GM12878 (cell line): ENCODE data around the gene ACAT2. TPM values are rescaled to one million over a fixed set of nuclear protein-coding genes. Genes with fewer than 3 reads are reported as not detected.

Experiments
- ATAC-seq: fragments of 200-7000 bp; cut with Tn5 transposase; 3 replicates; pipeline ENCODE4 v1.9.1; 2020; ENCODE audit warnings: mild to moderate bottlenecking, moderate library complexity
- BruUV-seq: library from RNA; stranded (reverse); fragments of 400-500 nt; replicated peaks from 2 replicates; lab custom pipeline; 2021; lab: Mats Ljungman, UMichigan
- CTCF ChIA-PET: fragments of 300-600 bp; sonication (Branson Sonifier 250); formaldehyde crosslinking; extraction: SDS; loops from one replicate; lab custom pipeline; 2021; ENCODE audit warnings: inconsistent platforms; lab: Yijun Ruan, JAX
- POLR2A ChIA-PET: fragments of 350-600 bp; formaldehyde crosslinking; extraction: SDS; loops from one replicate; lab custom pipeline; 2021; ENCODE audit warnings: inconsistent platforms; lab: Charles Lee
- RAD21 ChIA-PET: fragments of 300-600 bp; sonication (Branson Sonifier 250); formaldehyde crosslinking; loops from one replicate; lab custom pipeline; 2023; ENCODE audit warnings: antibody characterized with exemption; ENCODE audit not compliant: unreplicated experiment; lab: Charles Lee
- SMC1A ChIA-PET: fragments of 300-600 bp; sonication (Branson Sonifier 250); formaldehyde crosslinking; loops from one replicate; lab custom pipeline; 2023; ENCODE audit not compliant: unreplicated experiment, uncharacterized antibody; lab: Charles Lee
- DNase-seq: peaks from one replicate; pipeline ENCODE4 v3.0.0-alpha.2; 2011; ENCODE audit warnings: low read depth, low spot score
- FAIRE-seq: peaks from 3 replicates; lab custom pipeline; 2011; peaks lifted over from hg19 to GRCh38; lab: Jason Lieb, UNC
- H2AFZ ChIP-seq: 2 replicates; pipeline ENCODE4 v1.6.0; 2011; ENCODE audit warnings: low read depth, low read length, control low read depth; ENCODE audit not compliant: control insufficient read depth
- H3K27ac ChIP-seq: 2 replicates; pipeline ENCODE4 v1.5.1; 2011; ENCODE audit warnings: control low read depth; ENCODE audit not compliant: control insufficient read depth, insufficient read depth
- H3K27me3 ChIP-seq, 2 experiments: replicated peaks in 1 of 2; 2 replicates each; pipeline versions ENCODE4 v1.6.0 to v1.6.1; 2011; ENCODE audit warnings: low read length in 1 of 2; ENCODE audit not compliant: control insufficient read depth in 2 of 2, insufficient read depth in 2 of 2
- H3K36me3 ChIP-seq, 2 experiments: 2 replicates each; pipeline ENCODE4 v1.5.1; 2011; ENCODE audit warnings: low read length in 1 of 2; ENCODE audit not compliant: control insufficient read depth in 2 of 2, insufficient read depth in 2 of 2
- H3K4me1 ChIP-seq: 2 replicates; pipeline ENCODE4 v1.6.1; 2011; ENCODE audit warnings: mild to moderate bottlenecking, low read length, moderate library complexity, mixed read lengths; ENCODE audit not compliant: control insufficient read depth, insufficient read depth
- H3K4me2 ChIP-seq: 2 replicates; pipeline ENCODE4 v1.6.0; 2011; ENCODE audit warnings: control low read depth; ENCODE audit not compliant: control insufficient read depth, insufficient read depth
- H3K4me3 ChIP-seq: fragments of 200-600 bp; sonication (generic); 2 replicates; pipeline ENCODE4 v1.5.1; 2016
- H3K79me2 ChIP-seq: 2 replicates; pipeline ENCODE4 v1.6.0; 2011; ENCODE audit warnings: low read length; ENCODE audit not compliant: control insufficient read depth, insufficient read depth
- H3K9ac ChIP-seq: 2 replicates; pipeline ENCODE4 v1.8.0; 2011; ENCODE audit warnings: low read length, control low read depth, mixed read lengths; ENCODE audit not compliant: control insufficient read depth, insufficient read depth
- H3K9me3 ChIP-seq: replicated peaks from 3 replicates; pipeline ENCODE4 v1.5.1; 2011; ENCODE audit warnings: mild to moderate bottlenecking, low read length; ENCODE audit not compliant: control insufficient read depth, insufficient read depth
- H4K20me1 ChIP-seq: 2 replicates; pipeline ENCODE4 v1.6.0; 2011; ENCODE audit not compliant: control insufficient read depth, insufficient read depth
- KAT2A ChIP-seq: conservative IDR thresholded peaks from 2 replicates; pipeline ENCODE4 v1.6.1; 2011; ENCODE audit warnings: low read depth, low read length; ENCODE audit not compliant: control insufficient read depth
- NFYB ChIP-seq: IDR thresholded peaks from 2 replicates; pipeline ENCODE4 v1.6.1; 2011; ENCODE audit warnings: low read depth, mild to moderate bottlenecking, low read length, improper control_type of control experiment, moderate library complexity; ENCODE audit not compliant: insufficient read depth
- YBX1 ChIP-seq: fragments of 450-650 bp; IDR thresholded peaks from 2 replicates; pipeline ENCODE4 v1.6.1; 2016; ENCODE audit warnings: antibody characterized with exemption
- ZNF217 ChIP-seq: fragments of 450-650 bp; IDR thresholded peaks from 2 replicates; pipeline ENCODE4 v1.6.1; 2017; ENCODE audit warnings: antibody characterized with exemption, mild to moderate bottlenecking
- WGBS: methylation state at CpG from one replicate; pipeline ENCODE4 v1.1.6; 2016; ENCODE audit warnings: low lambda C conversion rate; ENCODE audit not compliant: insufficient replicate concordance, insufficient coverage; ENCODE audit errors: missing lambda C conversion rate; 5-methylcytosine and 5-hydroxymethylcytosine counted together
- in situ Hi-C: fragments of 300-500 bp; cut with MboI; formaldehyde crosslinking; loops from 9 replicates; pipeline ENCODE4 v1.14.3; 2018; ENCODE audit warnings: mixed read lengths
- intact Hi-C: fragments of 100-400 bp; cut with micrococcal nuclease; formaldehyde crosslinking; loops from one replicate; pipeline ENCODE4 v1.14.2; 2022; ENCODE audit not compliant: unreplicated experiment
- polyA plus RNA-seq, 11 experiments: library from polyadenylated mRNA; depleted of rRNA in 4 of 11; unstranded in 6 of 11; stranded (reverse) in 5 of 11; fragments of >200 nt; fragmentation: Nextera tagmentation in 4 of 11; fragmentation: Illumina TruSeq in 1 of 11; extraction: Ambion mirVana in 4 of 11; extraction: Trizol in 1 of 11; gene quantifications; 1 replicate in 1 of 11; 2 replicates in 10 of 11; pipeline versions ENCODE4 v1.2.1 to v1.2.3, GENCODE V29; 2011 to 2016; ENCODE audit warnings: inconsistent platforms in 2 of 11, missing spikeins in 2 of 11, low read depth in 1 of 11
- total RNA-seq, 4 experiments: library from RNA; depleted of rRNA in 3 of 4; stranded (reverse); fragments of >200 nt in 3 of 4; fragmentation: Illumina TruSeq in 1 of 4; extraction: Trizol in 1 of 4; gene quantifications; 2 replicates each; pipeline versions ENCODE4 v1.2.1 to v1.2.3, GENCODE V29; 2013 to 2021
- TF ChIP-seq, protein P1 (sequence below): IDR thresholded peaks from 2 replicates; pipeline ENCODE4 v1.6.1; 2011; ENCODE audit warnings: mild to moderate bottlenecking, low read depth, low read length, moderate library complexity; ENCODE audit not compliant: insufficient replicate concordance

ACAT2 gene
- total and polyA plus RNA-seq, 10 of the 15 experiments (the other 5 are each of a cell fraction or from before 2014, with no cell fraction given), result 87.9 to 257 (median 132) TPM

DNA sequence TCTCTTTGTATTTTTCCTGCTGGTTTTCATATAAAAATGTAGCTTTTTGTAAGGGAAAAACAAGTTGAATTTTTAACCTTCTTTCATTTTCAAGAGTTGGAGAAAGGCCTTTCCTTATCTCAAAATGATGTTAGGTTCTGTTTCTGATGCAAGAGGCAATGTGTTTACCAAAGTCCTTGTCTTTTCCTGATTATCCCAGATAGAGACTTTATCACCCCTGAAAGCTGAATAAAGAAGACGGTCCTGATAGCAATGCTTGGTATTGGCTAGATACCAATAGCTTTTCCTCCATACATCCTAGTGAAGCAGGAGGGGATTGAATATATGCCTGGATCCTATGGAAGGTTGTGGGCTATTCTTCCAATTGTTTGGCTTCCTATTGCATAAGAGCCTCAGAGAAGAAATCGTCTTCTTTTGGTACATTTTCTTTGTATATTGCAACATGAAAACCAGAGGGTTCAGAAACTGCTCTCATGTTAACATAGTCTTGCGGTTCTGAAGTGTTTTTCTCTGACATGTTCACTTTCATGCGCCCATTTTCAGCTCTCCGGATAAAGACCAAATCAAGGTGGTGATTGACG, 43.7 kb downstream of the ACAT2 start:
- BruUV-seq, result no TSS peak
- ChIA-PET CTCF (interaction anchor here (1.0 to 1.6 kb wide), 2 partner anchors 9 to 16 kb away, joined by 5 read pairs; partner anchors contain the start of genes MRPL18 and TCP1), SMC1A (interaction anchor here (0.7 to 1.6 kb wide), 2 partner anchors 14 to 24 kb away, joined by 3 to 6 read pairs; no protein-coding TSS in a partner anchor), POLR2A (no interaction called here), RAD21 (no interaction called here)
- WGBS, result 92% methylated on average over 6 of the region's 6 CpGs
- DNase-seq (no peak), FAIRE-seq (no peak), ATAC-seq (no peak)
- no peaks in the 10 kb centered on the region for H3K79me2 ChIP-seq
- H3K4me1 ChIP-seq, result no peaks in the 10 kb centered on the region
- no peaks in the 10 kb centered on the region for H3K27me3 ChIP-seq
- H3K9ac ChIP-seq, result no peak overlapping the region
- TF ChIP-seq NFYB (no peak), YBX1 (no peak), KAT2A (no peak), ZNF217 (no peak)
- TF ChIP-seq, protein P1, sequence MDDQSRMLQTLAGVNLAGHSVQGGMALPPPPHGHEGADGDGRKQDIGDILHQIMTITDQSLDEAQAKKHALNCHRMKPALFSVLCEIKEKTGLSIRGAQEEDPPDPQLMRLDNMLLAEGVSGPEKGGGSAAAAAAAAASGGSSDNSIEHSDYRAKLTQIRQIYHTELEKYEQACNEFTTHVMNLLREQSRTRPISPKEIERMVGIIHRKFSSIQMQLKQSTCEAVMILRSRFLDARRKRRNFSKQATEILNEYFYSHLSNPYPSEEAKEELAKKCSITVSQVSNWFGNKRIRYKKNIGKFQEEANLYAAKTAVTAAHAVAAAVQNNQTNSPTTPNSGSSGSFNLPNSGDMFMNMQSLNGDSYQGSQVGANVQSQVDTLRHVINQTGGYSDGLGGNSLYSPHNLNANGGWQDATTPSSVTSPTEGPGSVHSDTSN, result no peak
- H3K36me3 ChIP-seq, result no peaks in the 10 kb centered on the region
- no peaks in the 10 kb centered on the region for H4K20me1 ChIP-seq
- H3K4me2 ChIP-seq, result no peak overlapping the region
- intact Hi-C loops, result no loop called here
- H2AFZ ChIP-seq, result no peak overlapping the region
- H3K27ac ChIP-seq, result no peak overlapping the region
- no peaks in the 10 kb centered on the region for H3K9me3 ChIP-seq
- H3K4me3 ChIP-seq, result no peak overlapping the region
- in situ Hi-C loops, result no loop called here
